Effector CD8-positive, alpha-beta T cell (primary cell): ENCODE data around the gene TPP2.

Experiments
- DNase-seq: peaks from one replicate; lab custom pipeline; 2025; lab: John Stamatoyannopoulos, UW

The TPP2 gene

DNA sequence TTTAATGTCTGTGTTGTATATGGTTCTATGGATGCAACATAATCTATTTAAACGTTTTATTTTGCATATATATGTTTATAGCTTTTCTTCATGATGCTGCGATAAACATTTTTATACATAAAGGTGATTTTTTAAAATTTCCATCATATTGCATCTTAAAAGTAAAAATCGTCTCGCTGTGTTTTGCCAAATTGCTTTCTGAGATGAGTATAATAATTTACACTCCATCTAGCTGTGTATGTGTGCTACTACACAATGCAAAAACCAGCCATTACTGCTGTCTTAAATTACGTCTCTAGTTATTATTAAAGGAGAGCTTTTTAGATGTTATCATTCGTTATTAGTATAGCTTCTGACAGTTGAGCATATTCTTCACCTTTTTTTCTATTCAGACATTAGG is 60.8 kb downstream of the TPP2 start:
- no peak for DNase-seq

GRCh38 chr13:102658660-102659059 is 61.9 kb downstream of the TPP2 start:
- DNase-seq: no peak

GRCh38 chr13:102659168-102659713 is 62.5 kb downstream of the TPP2 start:
- DNase-seq: no peak

GRCh38 chr13:102667023-102667422 is 70.2 kb downstream of the TPP2 start:
- no peak for DNase-seq

DNA sequence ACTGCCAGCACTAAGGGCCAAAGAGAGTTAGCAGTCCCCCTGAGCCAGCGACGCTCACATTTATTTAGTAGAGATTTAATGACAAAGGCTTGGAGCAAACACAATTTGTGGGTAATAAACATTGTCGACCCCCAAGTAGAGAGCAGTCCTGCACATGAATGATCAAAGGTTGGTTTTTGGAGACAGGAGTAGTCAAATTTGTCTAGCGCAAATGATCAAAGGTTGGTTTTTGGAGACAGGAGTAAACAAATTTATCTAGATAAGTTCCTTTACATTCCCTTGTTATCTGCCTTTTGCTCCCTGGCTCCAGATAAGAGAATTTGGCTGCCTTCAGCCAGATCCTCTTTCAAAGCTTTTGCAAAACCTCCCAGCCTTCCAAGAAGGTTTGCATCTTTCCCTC is 71.1 kb downstream of the TPP2 start:
- DNase-seq: no peak

DNA sequence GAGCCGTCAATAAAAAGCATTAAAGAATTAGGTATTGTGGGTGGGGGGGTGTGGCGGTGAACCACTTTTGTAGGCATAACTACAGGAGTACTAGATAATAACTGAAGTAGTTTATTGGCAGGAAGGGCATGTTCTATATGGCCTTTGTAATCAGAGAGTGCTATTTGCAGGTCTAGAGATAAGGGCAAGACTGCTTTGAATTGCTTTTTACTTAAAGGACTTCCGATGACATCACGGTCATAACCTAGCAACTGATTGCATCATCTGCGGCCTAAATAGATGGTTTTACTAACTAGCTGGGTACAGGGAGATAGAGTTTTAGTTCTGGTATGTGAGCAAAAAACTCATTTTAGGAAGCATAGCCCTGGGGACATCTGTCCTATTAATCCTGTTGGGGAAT is 73.3 kb downstream of the TPP2 start:
- no peak for DNase-seq

DNA sequence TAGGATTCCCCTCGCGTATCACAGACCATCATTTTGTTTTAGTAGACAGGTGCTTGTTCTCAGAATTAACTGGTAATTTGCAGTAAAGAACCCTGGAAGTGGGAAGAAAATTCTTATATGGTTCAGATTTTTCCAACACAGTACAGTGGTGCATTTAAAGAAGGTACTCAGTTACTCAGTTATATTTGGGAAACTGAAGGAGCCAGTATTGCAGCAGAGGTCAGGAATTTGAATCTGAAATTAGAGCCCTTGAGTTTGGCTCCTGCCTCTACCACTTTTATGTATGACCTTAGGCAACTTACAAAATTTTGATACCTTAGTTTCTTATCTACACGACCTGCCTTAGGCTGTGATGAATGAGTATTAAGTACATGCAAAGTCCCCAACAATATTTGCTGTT is 78.3 kb downstream of the TPP2 start:
- DNase-seq: no peak

GRCh38 chr13:102677122-102677521 is 80.3 kb downstream of the TPP2 start:
- DNase-seq: no peak

- DNase-seq: no peak
Observed at GRCh38 chr13:102678339-102679107, 81.7 kb downstream of the TPP2 start.

- DNase-seq: no peak
Observed at GRCh38 chr13:102679449-102680132, 82.8 kb downstream of the TPP2 start.

GRCh38 chr13:102680133-102680717 is 83.4 kb downstream of the TPP2 start:
- DNase-seq: no peak

DNA sequence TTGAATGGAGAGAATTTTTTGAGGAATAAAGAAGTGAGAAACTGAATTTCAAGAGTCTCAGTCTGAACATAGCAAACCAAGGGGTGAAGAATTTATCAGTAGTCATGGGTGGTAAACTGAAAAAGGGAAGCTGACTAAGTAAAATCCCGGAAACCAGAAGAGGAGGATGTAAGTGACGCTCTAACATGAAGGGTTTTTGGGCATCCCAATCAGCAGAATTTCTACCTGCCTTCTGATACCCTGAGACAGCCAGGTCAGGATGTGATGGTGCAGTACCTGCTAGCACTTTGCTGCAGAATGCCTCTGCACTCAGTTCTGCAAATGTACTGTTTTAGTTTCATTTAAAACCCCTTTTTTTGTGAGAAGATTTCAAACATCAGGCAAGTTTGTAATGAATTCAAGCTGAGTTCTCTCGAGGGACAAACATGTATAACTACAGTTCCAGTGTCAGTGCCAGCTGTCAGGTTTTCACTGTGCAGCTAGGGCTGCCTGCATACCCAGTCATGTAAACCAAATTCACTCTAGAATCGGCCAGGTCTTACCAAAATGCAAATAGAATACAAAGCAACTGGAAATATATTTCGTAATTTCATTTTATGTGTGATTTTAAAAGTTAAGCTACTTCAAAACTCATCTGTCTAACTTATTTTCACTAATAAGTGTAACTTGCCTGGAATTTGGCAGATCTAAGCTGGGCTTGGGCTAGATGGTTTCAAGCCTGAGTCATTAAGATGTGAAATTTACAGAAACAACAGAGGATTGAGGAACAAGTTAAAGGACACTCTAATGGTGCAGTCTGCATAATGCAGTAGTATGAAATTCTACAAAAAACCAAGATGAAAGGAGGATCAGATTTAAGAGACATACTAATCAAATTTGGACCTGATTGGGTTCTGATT is 84.3 kb downstream of the TPP2 start:
- no peak for DNase-seq

DNA sequence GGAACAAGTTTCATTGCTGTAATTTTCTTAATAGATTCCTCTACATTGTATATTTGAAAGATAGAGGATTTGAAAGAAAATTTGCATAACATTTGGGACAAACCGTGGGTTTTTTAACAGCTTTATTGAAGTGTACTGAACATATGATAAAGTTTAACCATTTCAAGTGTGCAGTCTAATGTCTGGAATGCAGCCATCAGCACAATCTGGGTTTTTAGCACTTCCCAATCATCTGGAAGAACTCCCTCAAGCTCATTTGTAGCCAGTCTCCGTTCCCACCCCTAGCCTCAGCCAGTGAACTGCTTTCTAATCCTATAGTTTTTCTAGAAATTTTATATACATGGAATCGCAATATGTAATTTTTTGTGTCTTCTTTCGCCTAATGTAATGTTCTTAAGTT is 85.4 kb downstream of the TPP2 start:
- DNase-seq: no peak

DNA sequence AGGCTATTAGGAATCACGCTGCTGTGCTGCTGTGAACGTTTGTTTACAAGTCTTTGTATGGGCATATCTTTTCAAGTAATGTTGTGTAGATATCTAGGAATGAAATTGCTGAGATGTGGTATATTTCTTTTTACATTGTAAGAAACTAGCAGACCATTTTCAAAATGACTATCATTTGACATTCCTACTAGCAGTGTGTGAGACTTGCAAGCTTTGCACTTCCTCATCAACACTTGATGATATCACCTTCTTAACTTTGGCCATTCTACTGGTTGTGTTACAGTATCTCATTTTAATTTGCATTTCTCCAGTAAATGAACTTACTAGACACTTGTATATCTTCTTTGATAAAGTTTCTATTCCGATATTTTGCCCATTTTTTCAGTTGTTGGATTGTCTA is 85.9 kb downstream of the TPP2 start:
- DNase-seq: no peak

GRCh38 chr13:102683637-102684036 is 86.9 kb downstream of the TPP2 start:
- DNase-seq: no peak

GRCh38 chr13:102686024-102686423 is 89.2 kb downstream of the TPP2 start:
- DNase-seq: no peak

DNA sequence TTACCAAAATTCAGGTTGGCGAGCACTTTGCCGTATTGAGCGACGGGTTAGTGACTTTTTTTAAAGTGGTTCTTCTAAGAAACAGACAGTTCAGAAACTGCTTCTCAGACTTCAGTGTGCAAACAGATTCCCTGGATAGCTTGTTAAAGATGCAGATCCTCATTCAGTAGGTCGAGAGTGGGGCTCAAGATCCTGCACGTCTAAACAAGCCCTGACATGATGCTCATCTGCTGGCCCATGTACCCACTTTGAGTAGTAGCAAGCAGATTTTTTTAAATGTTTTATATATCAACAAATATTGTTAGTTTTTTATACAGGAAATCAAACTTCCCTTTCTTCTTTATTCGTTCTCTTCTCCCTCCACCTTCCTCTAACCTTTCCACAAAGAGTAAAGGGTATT is 90.7 kb downstream of the TPP2 start:
- no peak for DNase-seq

DNA sequence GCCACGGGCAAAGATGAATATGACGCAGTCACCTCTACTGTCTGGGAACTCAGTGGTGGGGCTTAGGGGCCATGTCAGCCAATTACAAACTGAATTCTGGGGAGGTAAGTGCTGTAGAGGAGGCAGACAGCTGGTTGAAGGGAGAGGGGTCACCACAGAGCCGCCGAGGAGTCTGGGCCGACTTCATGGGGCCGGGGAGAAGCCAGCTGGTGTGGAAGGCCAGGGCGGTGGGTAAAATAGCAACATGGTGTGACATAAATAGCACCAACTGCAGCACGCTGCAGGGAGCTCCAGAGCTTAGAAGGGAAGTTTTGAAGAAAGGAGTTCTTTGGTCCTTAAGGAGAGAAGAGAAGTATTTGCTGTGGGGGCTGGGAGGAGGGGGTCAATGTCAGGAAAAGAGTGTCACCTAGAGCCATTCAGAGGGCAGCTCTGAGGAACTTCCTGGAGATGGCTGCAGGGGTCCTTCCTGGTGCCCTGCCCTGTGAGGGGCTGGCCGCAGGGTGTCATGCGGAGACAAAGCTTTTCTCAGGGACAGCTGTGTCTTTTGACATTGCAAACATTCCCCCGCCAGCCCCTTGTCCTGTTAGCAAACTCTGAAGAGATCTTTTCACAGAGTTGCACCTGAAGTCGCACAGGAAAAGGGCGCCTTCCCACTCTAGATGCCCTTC is 91.7 kb downstream of the TPP2 start:
- DNase-seq: no peak

GRCh38 chr13:102690883-102691282 is 94.1 kb downstream of the TPP2 start:
- no peak for DNase-seq

GRCh38 chr13:102692491-102692826 is 95.7 kb downstream of the TPP2 start:
- no peak for DNase-seq

GRCh38 chr13:102693250-102693649 is 96.5 kb downstream of the TPP2 start:
- DNase-seq: no peak

GRCh38 chr13:102693776-102694175 is 97.0 kb downstream of the TPP2 start:
- no peak for DNase-seq
